Measurements from ENCODE around the gene NLRX1. TPM values are rescaled to one million over a fixed set of nuclear protein-coding genes. Genes with fewer than 3 reads are reported as not detected.

The NLRX1 gene, protein sequence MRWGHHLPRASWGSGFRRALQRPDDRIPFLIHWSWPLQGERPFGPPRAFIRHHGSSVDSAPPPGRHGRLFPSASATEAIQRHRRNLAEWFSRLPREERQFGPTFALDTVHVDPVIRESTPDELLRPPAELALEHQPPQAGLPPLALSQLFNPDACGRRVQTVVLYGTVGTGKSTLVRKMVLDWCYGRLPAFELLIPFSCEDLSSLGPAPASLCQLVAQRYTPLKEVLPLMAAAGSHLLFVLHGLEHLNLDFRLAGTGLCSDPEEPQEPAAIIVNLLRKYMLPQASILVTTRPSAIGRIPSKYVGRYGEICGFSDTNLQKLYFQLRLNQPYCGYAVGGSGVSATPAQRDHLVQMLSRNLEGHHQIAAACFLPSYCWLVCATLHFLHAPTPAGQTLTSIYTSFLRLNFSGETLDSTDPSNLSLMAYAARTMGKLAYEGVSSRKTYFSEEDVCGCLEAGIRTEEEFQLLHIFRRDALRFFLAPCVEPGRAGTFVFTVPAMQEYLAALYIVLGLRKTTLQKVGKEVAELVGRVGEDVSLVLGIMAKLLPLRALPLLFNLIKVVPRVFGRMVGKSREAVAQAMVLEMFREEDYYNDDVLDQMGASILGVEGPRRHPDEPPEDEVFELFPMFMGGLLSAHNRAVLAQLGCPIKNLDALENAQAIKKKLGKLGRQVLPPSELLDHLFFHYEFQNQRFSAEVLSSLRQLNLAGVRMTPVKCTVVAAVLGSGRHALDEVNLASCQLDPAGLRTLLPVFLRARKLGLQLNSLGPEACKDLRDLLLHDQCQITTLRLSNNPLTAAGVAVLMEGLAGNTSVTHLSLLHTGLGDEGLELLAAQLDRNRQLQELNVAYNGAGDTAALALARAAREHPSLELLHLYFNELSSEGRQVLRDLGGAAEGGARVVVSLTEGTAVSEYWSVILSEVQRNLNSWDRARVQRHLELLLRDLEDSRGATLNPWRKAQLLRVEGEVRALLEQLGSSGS
- polyA plus RNA-seq (2013, experiment 1 of 2), result 3.9 TPM
- 3.9 TPM for polyA plus RNA-seq (2013, experiment 2 of 2)

DNA sequence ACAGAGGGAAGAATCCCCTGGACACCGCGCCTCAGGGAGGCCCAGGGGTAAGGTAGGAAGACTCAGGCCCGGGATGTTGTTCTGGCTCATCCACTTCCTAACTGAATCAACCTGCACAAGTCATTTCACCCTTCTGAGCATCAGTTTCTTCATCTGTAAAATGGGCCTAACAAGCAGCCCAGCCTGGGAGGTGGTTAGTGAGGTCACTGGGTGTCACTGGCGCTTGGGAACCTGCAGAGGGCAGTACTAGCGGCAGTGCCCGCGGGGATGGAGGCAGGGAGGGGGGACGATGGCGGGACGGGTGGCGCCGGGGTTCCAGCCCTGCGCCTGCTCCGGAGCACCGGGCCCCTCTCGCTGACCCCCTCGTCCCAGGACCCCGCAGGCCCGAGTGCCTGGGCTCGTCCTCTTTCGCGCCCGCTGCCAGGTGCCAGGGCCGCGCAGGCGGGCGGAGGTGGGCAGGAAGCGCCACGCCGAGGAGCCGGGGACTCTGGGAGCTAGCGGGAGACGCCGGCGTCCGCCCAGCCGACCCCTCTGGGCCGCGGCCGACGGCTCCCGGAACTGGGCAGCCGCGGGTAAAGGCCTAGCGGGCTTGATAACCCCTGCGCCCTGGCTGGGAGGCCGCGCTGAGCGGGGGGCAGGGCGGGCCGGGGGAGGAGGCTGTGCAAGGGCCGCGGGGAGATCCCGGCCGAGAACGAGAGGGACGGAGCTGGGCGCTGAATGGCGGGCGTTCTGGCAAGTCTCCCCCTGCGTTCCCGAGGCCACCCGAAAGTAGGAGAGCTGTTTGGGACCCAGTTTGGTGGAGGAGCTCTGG is at the start of gene NLRX1:
Gene NLRX1 (plus strand): TSS at position 255 of the 811 bp plus-strand sequence. CDS start 2,679 bp downstream, outside the sequence.
- peak within 1 kb of the TSS; percentile 96 for H4K8ac ChIP-seq (ENCODE audit: low read length)
- peaks cover 9 to 16% of the 10 kb centered on the region in 2 experiments for H3K36me3 ChIP-seq (ENCODE audit: control insufficient read depth in 1 of 2, insufficient read depth in 2 of 2, low read depth in 1 of 2, low read length in 2 of 2)
- H2BK5ac ChIP-seq (ENCODE audit: low read depth, low read length, poor library complexity, severe bottlenecking), result peak within 1 kb of the TSS; percentile 87
- H3K4me3 ChIP-seq (ENCODE audit: insufficient read depth in 1 of 2, low read depth in 1 of 2, low read length in 2 of 2), result peak within 1 kb of the TSS; percentile 66 to 89
- peak within 1 kb of the TSS; percentile 94 for H4K91ac ChIP-seq (ENCODE audit: low read length)
- peak within 1 kb of the TSS in 1 of 2 experiments; percentile 87 for H3K14ac ChIP-seq (ENCODE audit: low read length in 2 of 2)
- H3K4ac ChIP-seq (ENCODE audit: low read depth in 1 of 2, low read length in 2 of 2), result peak within 1 kb of the TSS; percentile 80 to 89
- no peaks in the 10 kb centered on the region for H3K9me3 ChIP-seq (ENCODE audit: control insufficient read depth, low read length)
- DNase-seq, result peak; percentile 83
- H3K23ac ChIP-seq (ENCODE audit: low read length in 2 of 2), result peak within 1 kb of the TSS in 1 of 2 experiments; percentile 56
- H3K27ac ChIP-seq (ENCODE audit: low read length, poor library complexity, severe bottlenecking), result peak within 1 kb of the TSS; percentile 78
- peak within 1 kb of the TSS; percentile 66 for H2AFZ ChIP-seq (ENCODE audit: low read depth, low read length)
- peak within 1 kb of the TSS; percentile 84 for H2BK15ac ChIP-seq (ENCODE audit: low read depth, poor library complexity, severe bottlenecking)
- peaks cover 0 to under 1% of the 10 kb centered on the region in 2 experiments for H3K27me3 ChIP-seq (ENCODE audit: control insufficient read depth in 1 of 2, insufficient read depth in 1 of 2, low read length in 2 of 2)
- peak within 1 kb of the TSS; percentile 87 for H2BK120ac ChIP-seq (ENCODE audit: low read depth, low read length)
- peak within 1 kb of the TSS; percentile 14 to 75 for H2BK12ac ChIP-seq (ENCODE audit: low read length in 2 of 2)
- peak within 1 kb of the TSS; percentile 85 for H3K4me2 ChIP-seq (ENCODE audit: low read length, poor library complexity, severe bottlenecking)
- no peaks in the 10 kb centered on the region for H3K79me1 ChIP-seq (replicated peaks; ENCODE audit: low read length, poor library complexity, severe bottlenecking)
- peak within 1 kb of the TSS; percentile 93 for H3K9ac ChIP-seq (ENCODE audit: low read length)
- peaks cover 11% of the 10 kb centered on the region for H3K4me1 ChIP-seq (ENCODE audit: control insufficient read depth, insufficient read depth, low read depth, low read length)
- peak within 1 kb of the TSS; percentile 31 for H2AK5ac ChIP-seq (ENCODE audit: low read length, severe bottlenecking)
- H3K18ac ChIP-seq (ENCODE audit: low read depth in 1 of 2, low read length in 2 of 2), result peak within 1 kb of the TSS; percentile 41 to 92
- 3% methylated on average over 41 of the region's 63 CpGs for WGBS

DNA sequence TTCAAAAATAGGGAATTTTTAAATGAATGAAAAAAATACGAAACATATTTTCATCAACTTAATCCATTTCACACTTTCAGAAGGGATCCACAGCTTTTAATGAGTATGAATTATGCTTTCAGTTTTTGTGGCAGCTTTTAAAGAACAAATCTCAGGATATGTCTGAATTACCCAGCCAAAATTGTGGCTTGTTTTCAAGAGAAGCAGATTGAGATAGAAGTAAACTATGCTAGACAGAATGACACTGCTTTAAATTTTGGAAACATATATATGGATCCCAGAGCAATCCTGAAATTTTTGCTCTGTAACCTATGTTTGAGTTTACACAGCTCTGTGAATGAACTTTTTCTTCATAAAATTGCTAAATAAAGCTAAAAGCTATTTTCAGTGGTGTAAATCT is 49.6 kb upstream of the NLRX1 start:
- no peak overlapping the region for H3K9ac ChIP-seq (ENCODE audit: low read length)
- peaks cover 5% of the 10 kb centered on the region for H3K79me1 ChIP-seq (replicated peaks; ENCODE audit: low read length, poor library complexity, severe bottlenecking)
- H2BK5ac ChIP-seq (ENCODE audit: low read depth, low read length, poor library complexity, severe bottlenecking), result no peak overlapping the region
- no CpG with 5 or more reads among the region's 1 CpG for WGBS
- H3K18ac ChIP-seq (ENCODE audit: low read depth in 1 of 2, low read length in 2 of 2), result no peak overlapping the region
- H4K8ac ChIP-seq (ENCODE audit: low read length), result no peak overlapping the region
- no peak overlapping the region for H3K23ac ChIP-seq (ENCODE audit: low read length in 2 of 2)
- no peak overlapping the region for H3K27ac ChIP-seq (ENCODE audit: low read length, poor library complexity, severe bottlenecking)
- H3K4ac ChIP-seq (ENCODE audit: low read depth in 1 of 2, low read length in 2 of 2), result no peak overlapping the region
- H3K4me3 ChIP-seq (ENCODE audit: insufficient read depth in 1 of 2, low read depth in 1 of 2, low read length in 2 of 2), result no peak overlapping the region
- no peaks in the 10 kb centered on the region for H3K9me3 ChIP-seq (ENCODE audit: control insufficient read depth, low read length)
- no peak overlapping the region for H2BK12ac ChIP-seq (ENCODE audit: low read length in 2 of 2)
- H2BK15ac ChIP-seq (ENCODE audit: low read depth, poor library complexity, severe bottlenecking), result no peak overlapping the region
- H4K91ac ChIP-seq (ENCODE audit: low read length), result no peak overlapping the region
- peaks cover 22 to 34% of the 10 kb centered on the region in 2 experiments for H3K36me3 ChIP-seq (ENCODE audit: control insufficient read depth in 1 of 2, insufficient read depth in 2 of 2, low read depth in 1 of 2, low read length in 2 of 2)
- H2AFZ ChIP-seq (ENCODE audit: low read depth, low read length), result no peak overlapping the region
- H3K27me3 ChIP-seq (ENCODE audit: control insufficient read depth in 1 of 2, insufficient read depth in 1 of 2, low read length in 2 of 2), result no peaks in the 10 kb centered on the region
- no peak overlapping the region for H3K4me2 ChIP-seq (ENCODE audit: low read length, poor library complexity, severe bottlenecking)
- H2BK120ac ChIP-seq (ENCODE audit: low read depth, low read length), result no peak overlapping the region
- no peak overlapping the region for H3K14ac ChIP-seq (ENCODE audit: low read length in 2 of 2)
- no peak overlapping the region for H2AK5ac ChIP-seq (ENCODE audit: low read length, severe bottlenecking)
- H3K4me1 ChIP-seq (ENCODE audit: control insufficient read depth, insufficient read depth, low read depth, low read length), result peaks cover 4% of the 10 kb centered on the region
- DNase-seq, result no peak

DNA sequence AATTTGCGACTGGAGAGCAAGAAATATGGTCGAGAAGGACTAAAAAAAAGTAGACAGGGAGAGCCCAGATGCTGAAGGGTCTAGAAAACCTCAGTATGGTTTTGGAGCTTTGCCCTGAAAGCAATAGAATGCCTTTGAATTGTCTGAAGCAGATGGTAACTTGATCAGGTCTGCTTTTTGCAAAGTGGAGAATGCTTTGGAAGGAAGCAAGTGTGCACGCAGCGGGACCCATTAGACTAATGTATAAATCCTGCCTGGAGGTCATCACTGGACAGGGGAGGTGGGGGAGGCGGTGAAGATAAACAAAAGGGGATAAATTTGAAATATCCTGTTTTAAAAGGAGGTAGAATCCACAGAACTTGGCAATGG is 47.9 kb upstream of the NLRX1 start:
- H3K4me3 ChIP-seq (ENCODE audit: insufficient read depth in 1 of 2, low read depth in 1 of 2, low read length in 2 of 2), result peak overlapping the region in 1 of 2 experiments; percentile 96
- no peaks in the 10 kb centered on the region for H3K27me3 ChIP-seq (ENCODE audit: control insufficient read depth in 1 of 2, insufficient read depth in 1 of 2, low read length in 2 of 2)
- H3K9me3 ChIP-seq (ENCODE audit: control insufficient read depth, low read length), result no peaks in the 10 kb centered on the region
- H3K9ac ChIP-seq (ENCODE audit: low read length), result peak overlapping the region; percentile 95
- no peak overlapping the region for H4K91ac ChIP-seq (ENCODE audit: low read length)
- no peak overlapping the region for H2AK5ac ChIP-seq (ENCODE audit: low read length, severe bottlenecking)
- H3K4ac ChIP-seq (ENCODE audit: low read depth in 1 of 2, low read length in 2 of 2), result no peak overlapping the region
- H2BK120ac ChIP-seq (ENCODE audit: low read depth, low read length), result no peak overlapping the region
- no peak overlapping the region for H2AFZ ChIP-seq (ENCODE audit: low read depth, low read length)
- H2BK15ac ChIP-seq (ENCODE audit: low read depth, poor library complexity, severe bottlenecking), result no peak overlapping the region
- no peak overlapping the region for H2BK12ac ChIP-seq (ENCODE audit: low read length in 2 of 2)
- H3K36me3 ChIP-seq (ENCODE audit: control insufficient read depth in 1 of 2, insufficient read depth in 2 of 2, low read depth in 1 of 2, low read length in 2 of 2), result peaks cover 26 to 38% of the 10 kb centered on the region in 2 experiments
- no peak overlapping the region for H3K23ac ChIP-seq (ENCODE audit: low read length in 2 of 2)
- H3K79me1 ChIP-seq (replicated peaks; ENCODE audit: low read length, poor library complexity, severe bottlenecking), result peaks cover 13% of the 10 kb centered on the region
- DNase-seq, result no peak
- H3K4me1 ChIP-seq (ENCODE audit: control insufficient read depth, insufficient read depth, low read depth, low read length), result peaks cover 4% of the 10 kb centered on the region
- 56% methylated on average over 5 of the region's 5 CpGs for WGBS
- H2BK5ac ChIP-seq (ENCODE audit: low read depth, low read length, poor library complexity, severe bottlenecking), result no peak overlapping the region
- peak overlapping the region; percentile 69 for H3K4me2 ChIP-seq (ENCODE audit: low read length, poor library complexity, severe bottlenecking)
- H3K14ac ChIP-seq (ENCODE audit: low read length in 2 of 2), result no peak overlapping the region
- no peak overlapping the region for H3K18ac ChIP-seq (ENCODE audit: low read depth in 1 of 2, low read length in 2 of 2)
- peak overlapping the region; percentile 92 for H4K8ac ChIP-seq (ENCODE audit: low read length)
- peak overlapping the region; percentile 38 for H3K27ac ChIP-seq (ENCODE audit: low read length, poor library complexity, severe bottlenecking)
